SK-N-SH treated with all-trans-retinoic acid at 6 μM for 48 hours (cell line): ENCODE results near the gene ZNF343.

Experiments used
- ATAC-seq: fragments of 200-7000 bp; cut with Tn5 transposase; 3 replicates; pipeline ENCODE4 v1.9.1; 2020; ENCODE audit warnings: mild to moderate bottlenecking, moderate library complexity
- ARNTL ChIP-seq: fragments of 450-650 bp; formaldehyde crosslinking; IDR thresholded peaks from 2 replicates; pipeline ENCODE4 v1.5.0; 2020; ENCODE audit warnings: low read depth, mild to moderate bottlenecking, moderate library complexity, borderline replicate concordance
- BACH2 ChIP-seq: fragments of 250-450 bp; sonication (Bioruptor Pico); IDR thresholded peaks from 2 replicates; pipeline ENCODE4 v1.9.0; 2021; ENCODE audit warnings: mild to moderate bottlenecking, borderline replicate concordance
- CREB5 ChIP-seq: fragments of 250-450 bp; sonication (Bioruptor Pico); IDR thresholded peaks from 2 replicates; pipeline ENCODE4 v1.5.1; 2020; ENCODE audit warnings: low read depth, mild to moderate bottlenecking, moderate library complexity
- CSDC2 ChIP-seq: fragments of 250-450 bp; sonication (Bioruptor Pico); IDR thresholded peaks from 2 replicates; pipeline ENCODE4 v1.5.0; 2020; ENCODE audit warnings: mild to moderate bottlenecking, moderate library complexity
- CSRNP3 ChIP-seq: fragments of 250-450 bp; sonication (Bioruptor Pico); IDR thresholded peaks from 2 replicates; pipeline ENCODE4 v1.5.1; 2021; ENCODE audit warnings: mild to moderate bottlenecking, moderate library complexity
- ESRRG ChIP-seq: fragments of 250-450 bp; sonication (Bioruptor Pico); IDR thresholded peaks from 2 replicates; pipeline ENCODE4 v1.6.1; 2021; ENCODE audit warnings: mild to moderate bottlenecking
- GLIS3 ChIP-seq: fragments of 250-450 bp; sonication (Bioruptor Pico); IDR thresholded peaks from 2 replicates; pipeline ENCODE4 v1.5.0; 2020; ENCODE audit warnings: mild to moderate bottlenecking, moderate library complexity
- ISL1 ChIP-seq: fragments of 250-450 bp; sonication (Bioruptor Pico); IDR thresholded peaks from 2 replicates; pipeline ENCODE4 v2.1.2; 2022; ENCODE audit warnings: mild to moderate bottlenecking, moderate library complexity
- OSR1 ChIP-seq: fragments of 250-450 bp; sonication (Bioruptor Pico); IDR thresholded peaks from 2 replicates; pipeline ENCODE4 v1.8.0; 2022; ENCODE audit warnings: moderate library complexity, mild to moderate bottlenecking, inconsistent platforms
- PATZ1 ChIP-seq: fragments of 250-450 bp; sonication (Bioruptor Pico); IDR thresholded peaks from 2 replicates; pipeline ENCODE4 v1.8.0; 2020; ENCODE audit warnings: mild to moderate bottlenecking, moderate library complexity, borderline replicate concordance
- POU6F1 ChIP-seq: fragments of 250-450 bp; sonication (Bioruptor Pico); IDR thresholded peaks from 2 replicates; pipeline ENCODE4 v1.8.0; 2021; ENCODE audit warnings: low read depth, mild to moderate bottlenecking, moderate library complexity, borderline replicate concordance
- PPARA ChIP-seq: fragments of 250-450 bp; sonication (Bioruptor Pico); IDR thresholded peaks from 2 replicates; pipeline ENCODE4 v1.5.0; 2020; ENCODE audit warnings: mild to moderate bottlenecking, borderline replicate concordance
- RARB ChIP-seq: fragments of 250-450 bp; sonication (Bioruptor Pico); IDR thresholded peaks from 2 replicates; pipeline ENCODE4 v1.8.0; 2021; ENCODE audit warnings: mild to moderate bottlenecking, moderate library complexity
- SNAI2 ChIP-seq: fragments of 250-450 bp; sonication (Bioruptor Pico); IDR thresholded peaks from 2 replicates; pipeline ENCODE4 v1.5.0; 2020; ENCODE audit warnings: mild to moderate bottlenecking, moderate library complexity
- TCF4 ChIP-seq: fragments of 250-450 bp; sonication (Bioruptor Pico); IDR thresholded peaks from 2 replicates; pipeline ENCODE4 v1.8.0; 2021; ENCODE audit warnings: mild to moderate bottlenecking, moderate library complexity, borderline replicate concordance
- TOX ChIP-seq: fragments of 250-450 bp; sonication (Bioruptor Pico); IDR thresholded peaks from 2 replicates; pipeline ENCODE4 v1.8.0; 2021; ENCODE audit warnings: mild to moderate bottlenecking, moderate library complexity, borderline replicate concordance
- TSHZ2 ChIP-seq: fragments of 250-450 bp; sonication (Bioruptor Pico); IDR thresholded peaks from 2 replicates; pipeline ENCODE4 v1.5.0; 2020; ENCODE audit warnings: mild to moderate bottlenecking, moderate library complexity
- ZC3H10 ChIP-seq: fragments of 250-450 bp; sonication (Bioruptor Pico); IDR thresholded peaks from 2 replicates; pipeline ENCODE4 v1.5.1; 2021; ENCODE audit warnings: mild to moderate bottlenecking, moderate library complexity
- ZFP3 ChIP-seq: fragments of 250-450 bp; sonication (Bioruptor Pico); IDR thresholded peaks from 2 replicates; pipeline ENCODE4 v1.5.0; 2020; ENCODE audit warnings: mild to moderate bottlenecking, moderate library complexity
- ZFP30 ChIP-seq: fragments of 450-650 bp; formaldehyde crosslinking; IDR thresholded peaks from 2 replicates; pipeline ENCODE4 v1.5.0; 2022; ENCODE audit warnings: mild to moderate bottlenecking, moderate library complexity
- ZNF565 ChIP-seq: fragments of 450-650 bp; formaldehyde crosslinking; conservative IDR thresholded peaks from 2 replicates; pipeline ENCODE4 v1.5.0; 2020; ENCODE audit warnings: low read depth, mild to moderate bottlenecking, moderate library complexity
- ZNF70 ChIP-seq: fragments of 450-650 bp; formaldehyde crosslinking; IDR thresholded peaks from 2 replicates; pipeline ENCODE4 v1.5.0; 2020; ENCODE audit warnings: mild to moderate bottlenecking, moderate library complexity

The ZNF343 gene

GRCh38 chr20:2519115-2519809 lies 10.5 kb upstream of the ZNF343 start:
- no peak for TF ChIP-seq ESRRG (CRISPR knock-in tag)
- TF ChIP-seq ZC3H10 (CRISPR knock-in tag), result no peak
- no peak for TF ChIP-seq RARB
- TF ChIP-seq TSHZ2 (CRISPR knock-in tag), result no peak
- no peak for TF ChIP-seq ARNTL (CRISPR knock-in tag)
- no peak for TF ChIP-seq SNAI2 (CRISPR knock-in tag)
- no peak for TF ChIP-seq ZFP3 (CRISPR knock-in tag)
- TF ChIP-seq ZNF565, result no peak
- no peak for TF ChIP-seq GLIS3
- TF ChIP-seq CSRNP3, result no peak
- TF ChIP-seq CREB5 (CRISPR knock-in tag), result no peak
- TF ChIP-seq PPARA (CRISPR knock-in tag), result no peak
- TF ChIP-seq POU6F1 (CRISPR knock-in tag), result no peak
- TF ChIP-seq CSDC2 (CRISPR knock-in tag), result no peak
- TF ChIP-seq BACH2 (CRISPR knock-in tag), result no peak
- no peak for TF ChIP-seq ZFP30
- TF ChIP-seq PATZ1 (CRISPR knock-in tag), result no peak
- TF ChIP-seq TOX (CRISPR knock-in tag), result no peak
- no peak for TF ChIP-seq OSR1 (CRISPR knock-in tag)
- no peak for TF ChIP-seq ZNF70 (CRISPR knock-in tag)
- TF ChIP-seq, all 23 proteins: peak for 0
- ATAC-seq, result peak; percentile 37

GRCh38 chr20:2518558-2518957 lies 9.8 kb upstream of the ZNF343 start:
- TF ChIP-seq ARNTL (CRISPR knock-in tag) (no peak), BACH2 (CRISPR knock-in tag) (no peak), RARB (no peak), ESRRG (CRISPR knock-in tag) (no peak), CSRNP3 (no peak), PPARA (CRISPR knock-in tag) (no peak), CSDC2 (CRISPR knock-in tag) (no peak), ZNF565 (no peak), ZFP30 (no peak), ISL1 (CRISPR knock-in tag) (no peak), TCF4 (CRISPR knock-in tag) (no peak), TOX (CRISPR knock-in tag) (no peak), OSR1 (CRISPR knock-in tag) (no peak), GLIS3 (no peak)
- ATAC-seq, result no peak
